HG03565 (cell line): Measurements from ENCODE around the gene TRPM2.

Experiments
- ATAC-seq: cut with Tn5 transposase; IDR thresholded peaks from one replicate; pipeline ENCODE4 v1.9.1; 2021; ENCODE audit warnings: mild to moderate bottlenecking, moderate library complexity; ENCODE audit not compliant: unreplicated experiment

The TRPM2 gene

GRCh38 chr21:44353191-44353970 is at the start of gene TRPM2:
Gene TRPM2, plus strand, starts transcription at chr21:44353621. Its CDS starts 80 bp downstream, at chr21:44353701.
- ATAC-seq = no peak

GRCh38 chr21:44304011-44304616 is 49.3 kb upstream of the TRPM2 start:
- ATAC-seq = no peak

- no peak for ATAC-seq
Observed at GRCh38 chr21:44304877-44305293, 48.5 kb upstream of the TRPM2 start.

- no peak for ATAC-seq
Observed at GRCh38 chr21:44305691-44306090, 47.7 kb upstream of the TRPM2 start.

- no peak for ATAC-seq
Observed at GRCh38 chr21:44306936-44307704, 46.3 kb upstream of the TRPM2 start.

- no peak for ATAC-seq
Observed at GRCh38 chr21:44310628-44311507, 42.6 kb upstream of the TRPM2 start.

GRCh38 chr21:44312089-44312488 is 41.3 kb upstream of the TRPM2 start:
- no peak for ATAC-seq

- ATAC-seq = no peak
Observed at GRCh38 chr21:44312716-44313115, 40.7 kb upstream of the TRPM2 start.

- ATAC-seq = no peak
Observed at GRCh38 chr21:44313451-44313850, 40.0 kb upstream of the TRPM2 start.

GRCh38 chr21:44314128-44314527 is 39.3 kb upstream of the TRPM2 start:
- ATAC-seq = no peak

- ATAC-seq = no peak
Observed at GRCh38 chr21:44314561-44314960, 38.9 kb upstream of the TRPM2 start.

GRCh38 chr21:44315691-44316203 is 37.7 kb upstream of the TRPM2 start:
- no peak for ATAC-seq

GRCh38 chr21:44316277-44316900 is 37.0 kb upstream of the TRPM2 start:
- ATAC-seq = no peak

- ATAC-seq = no peak
Observed at GRCh38 chr21:44317241-44317782, 36.1 kb upstream of the TRPM2 start.

GRCh38 chr21:44317871-44318270 is 35.5 kb upstream of the TRPM2 start:
- no peak for ATAC-seq

- ATAC-seq = no peak
Observed at GRCh38 chr21:44318489-44319285, 34.7 kb upstream of the TRPM2 start.

GRCh38 chr21:44319407-44320065 is 33.9 kb upstream of the TRPM2 start:
- ATAC-seq = no peak

- ATAC-seq = no peak
Observed at GRCh38 chr21:44320847-44321246, 32.6 kb upstream of the TRPM2 start.
